GM19099 (cell line): ENCODE results near the gene ZNF540.

ENCODE experiments used
- POLR2A ChIP-seq: IDR thresholded peaks from 3 replicates; pipeline ENCODE4 v1.6.1; 2011; ENCODE audit warnings: low read depth; ENCODE audit not compliant: insufficient read length; ENCODE audit errors: extremely low read depth

The ZNF540 gene

GRCh38 chr19:37655689-37656371, 61.2 kb downstream of the ZNF540 start:
- peak; percentile 70 for TF ChIP-seq POLR2A
